Endothelial cell of umbilical vein (primary cell): ENCODE data around the gene MIER3. TPM values are rescaled to one million over a fixed set of nuclear protein-coding genes. Genes with fewer than 3 reads are reported as not detected.

Source experiments
- BruUV-seq: library from RNA; stranded (reverse); fragments of 400-500 nt; replicated peaks from 2 replicates; lab custom pipeline; 2021; lab: Mats Ljungman, UMichigan
- CTCF ChIA-PET: fragments of 300-600, 350-600 bp; sonication (Branson Sonifier 250); formaldehyde crosslinking; loops from one replicate; lab custom pipeline; 2021; ENCODE audit warnings: antibody characterized with exemption, inconsistent platforms; lab: Charles Lee
- POLR2A ChIA-PET: fragments of 300-600, 350-600 bp; sonication (Branson Sonifier 250); formaldehyde crosslinking; loops from one replicate; lab custom pipeline; 2021; ENCODE audit warnings: antibody characterized with exemption, inconsistent platforms; lab: Charles Lee
- DNase-seq: peaks from one replicate; pipeline ENCODE4 v3.0.0-alpha.2; 2011; ENCODE audit warnings: low read depth, low spot score
- FAIRE-seq: peaks from 2 replicates; lab custom pipeline; 2011; peaks lifted over from hg19 to GRCh38; lab: Jason Lieb, UNC
- H2AFZ ChIP-seq: 2 replicates; pipeline ENCODE4 v1.6.0; 2012; ENCODE audit warnings: low read depth, low read length, control low read depth, inconsistent platforms
- H3K27ac ChIP-seq: 2 replicates; pipeline ENCODE4 v1.5.1; 2011; ENCODE audit warnings: low read depth, mild to moderate bottlenecking, control low read depth, low read length, moderate library complexity; ENCODE audit not compliant: insufficient read depth
- H3K27me3 ChIP-seq, 2 experiments: 2 replicates each; pipeline versions ENCODE4 v1.6.0 to v1.6.1; 2011; ENCODE audit warnings: low read length in 2 of 2, mixed read lengths in 1 of 2; ENCODE audit not compliant: control insufficient read depth in 2 of 2, insufficient read depth in 2 of 2
- H3K36me3 ChIP-seq, 2 experiments: 2 replicates in 1 of 2; 3 replicates in 1 of 2; pipeline ENCODE4 v1.5.1; 2011; ENCODE audit warnings: low read length in 2 of 2, mild to moderate bottlenecking in 1 of 2, moderate library complexity in 1 of 2; ENCODE audit not compliant: control insufficient read depth in 2 of 2, insufficient read depth in 2 of 2; ENCODE audit errors: extremely low read depth in 1 of 2
- H3K4me1 ChIP-seq: 3 replicates; pipeline ENCODE4 v1.5.1; 2011; ENCODE audit warnings: mild to moderate bottlenecking, low read length; ENCODE audit not compliant: control insufficient read depth, insufficient read depth; ENCODE audit errors: extremely low read depth
- H3K4me2 ChIP-seq: 2 replicates; pipeline ENCODE4 v1.6.1; 2011; ENCODE audit warnings: low read length, control low read depth, mixed read lengths; ENCODE audit not compliant: insufficient read depth
- H3K4me3 ChIP-seq, 3 experiments: fragments of 200-600 bp in 1 of 3; sonication (generic), shearing (Covaris generic) in 1 of 3; replicated peaks in 1 of 3; 2 replicates each; pipeline ENCODE4 v1.5.1; 2011 to 2016; ENCODE audit warnings: control low read depth in 3 of 3, low read length in 3 of 3, mild to moderate bottlenecking in 2 of 3, inconsistent platforms in 1 of 3, low read depth in 1 of 3, moderate library complexity in 1 of 3; ENCODE audit not compliant: insufficient read depth in 1 of 3
- H3K79me2 ChIP-seq: 2 replicates; pipeline ENCODE4 v1.6.0; 2012; ENCODE audit warnings: low read length, inconsistent platforms; ENCODE audit not compliant: control insufficient read depth, insufficient read depth
- H3K9ac ChIP-seq: replicated peaks from 2 replicates; pipeline ENCODE3; 2011; ENCODE audit warnings: low read length, control low read depth; ENCODE audit not compliant: insufficient read depth; ENCODE audit errors: extremely low read depth
- H3K9me1 ChIP-seq: replicated peaks from 3 replicates; pipeline ENCODE4 v1.6.0; 2011; ENCODE audit warnings: mild to moderate bottlenecking, low read length; ENCODE audit not compliant: control insufficient read depth, insufficient read depth; ENCODE audit errors: extremely low read depth
- H3K9me3 ChIP-seq: replicated peaks from 2 replicates; pipeline ENCODE4 v1.5.1; 2012; ENCODE audit warnings: low read length, inconsistent platforms; ENCODE audit not compliant: control insufficient read depth, insufficient read depth
- H4K20me1 ChIP-seq: replicated peaks from 2 replicates; pipeline ENCODE3; 2011; ENCODE audit warnings: mild to moderate bottlenecking, low read length; ENCODE audit not compliant: control insufficient read depth, insufficient read depth; ENCODE audit errors: extremely low read depth
- EZH2 ChIP-seq: IDR thresholded peaks from 2 replicates; pipeline ENCODE4 v1.6.1; 2012; ENCODE audit warnings: borderline replicate concordance, low read depth, mild to moderate bottlenecking, moderate library complexity, low read length, inconsistent platforms; ENCODE audit not compliant: severe bottlenecking
- FOS ChIP-seq: IDR thresholded peaks from 2 replicates; pipeline ENCODE4 v1.6.1; 2011; ENCODE audit warnings: mild to moderate bottlenecking, low read length, moderate library complexity, borderline replicate concordance; ENCODE audit not compliant: insufficient read depth
- GATA2 ChIP-seq: IDR thresholded peaks from 2 replicates; pipeline ENCODE4 v1.7.0; 2011; ENCODE audit warnings: low read depth, mild to moderate bottlenecking, moderate library complexity, mixed read lengths, low read length; ENCODE audit not compliant: insufficient read length, insufficient read depth
- MYC ChIP-seq: IDR thresholded peaks from one replicate; pipeline ENCODE4 v1.6.1; 2011; ENCODE audit warnings: mild to moderate bottlenecking, low read depth, low read length
- POLR2A ChIP-seq: IDR thresholded peaks from 2 replicates; pipeline ENCODE4 v1.6.1; 2012; ENCODE audit warnings: low read depth, mild to moderate bottlenecking, control low read depth, low read length
- POLR2AphosphoS5 ChIP-seq: IDR thresholded peaks from 2 replicates; pipeline ENCODE4 v1.6.1; 2012; ENCODE audit warnings: low read depth, mild to moderate bottlenecking, control low read depth, low read length, moderate library complexity; ENCODE audit not compliant: insufficient read depth
- dilution Hi-C: fragments of 300-500 bp; cut with MboI; formaldehyde crosslinking; loops from one replicate; pipeline ENCODE4 v1.15.0; 2019; ENCODE audit warnings: low sequenced_read_pairs; ENCODE audit not compliant: extremely low pct_ligation_motif_present
- intact Hi-C: fragments of 100-400 bp; cut with micrococcal nuclease; formaldehyde crosslinking; loops from one replicate; pipeline ENCODE4 v1.10.0; 2022
- polyA plus RNA-seq, 4 experiments: library from polyadenylated mRNA; depleted of rRNA in 3 of 4; stranded (reverse) in 3 of 4; unstranded in 1 of 4; fragments of >200 nt; gene quantifications; 2 replicates each; pipeline versions ENCODE4 v1.2.1 to v1.2.3, GENCODE V29; 2011 to 2012; ENCODE audit warnings: missing spikeins in 1 of 4
- total RNA-seq: library from RNA; stranded (reverse); gene quantifications from 2 replicates; pipeline ENCODE4 v1.2.3, GENCODE V29; 2021
- TF ChIP-seq, protein P1 (sequence below), 2 donors: IDR thresholded peaks; 1 replicate in 1 of 2; 2 replicates in 1 of 2; pipeline ENCODE4 v1.5.1; 2011; ENCODE audit warnings: low read length in 2 of 2, mild to moderate bottlenecking in 2 of 2, moderate library complexity in 2 of 2, control low read depth in 1 of 2, inconsistent platforms in 1 of 2, low read depth in 1 of 2; ENCODE audit not compliant: insufficient read depth in 1 of 2; ENCODE audit errors: extremely low read depth in 1 of 2
- TF ChIP-seq, protein P2 (sequence below): IDR thresholded peaks from 2 replicates; pipeline ENCODE4 v1.6.1; 2011; ENCODE audit not compliant: insufficient read depth, insufficient read length

MIER3 gene
- total and polyA plus RNA-seq, 2 donors (not counting 3 experiments of a cell fraction or from before 2014, with no cell fraction given): 6.6 to 20.5 TPM

DNA sequence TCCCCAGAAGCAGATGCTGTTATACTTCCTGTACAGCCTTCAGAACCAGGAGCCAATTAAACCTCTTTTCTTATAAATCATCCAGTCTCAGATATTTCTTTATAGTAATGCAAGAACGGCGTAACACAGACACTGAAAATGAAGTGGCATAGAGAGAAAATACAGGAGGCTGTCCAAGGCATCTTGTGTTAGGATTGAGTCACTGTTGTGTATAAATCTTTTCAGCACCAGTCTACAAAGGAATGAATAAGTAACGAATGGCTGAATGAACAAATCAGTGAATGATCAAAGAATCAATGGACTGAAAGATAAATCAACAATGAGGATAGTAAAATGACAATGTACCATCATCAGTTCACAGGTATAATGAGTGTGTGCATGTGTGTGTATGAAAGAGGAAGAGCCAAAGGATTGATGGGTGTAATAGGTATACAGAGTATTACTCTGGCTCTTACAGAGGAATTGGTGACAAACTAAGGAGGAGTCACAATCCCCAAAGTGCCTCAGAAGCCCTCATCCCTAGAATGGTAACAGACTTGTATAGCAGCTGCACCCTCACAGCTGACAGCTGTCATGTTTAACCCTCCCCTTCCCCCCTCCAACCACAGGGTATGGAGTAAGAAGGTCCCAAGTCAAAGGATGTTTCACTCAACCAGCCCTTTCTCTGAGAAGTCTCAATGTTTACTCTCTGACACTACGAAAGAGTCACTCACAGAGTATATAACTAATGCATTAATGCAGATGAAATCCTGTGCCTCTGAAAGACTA, 29.8 kb upstream of the MIER3 start:
- no peaks in the 10 kb centered on the region for H3K79me2 ChIP-seq
- FAIRE-seq (no peak), DNase-seq (no peak)
- no peak overlapping the region for H3K4me3 ChIP-seq
- H3K36me3 ChIP-seq: no peaks in the 10 kb centered on the region
- no peaks in the 10 kb centered on the region for H3K9me1 ChIP-seq
- dilution Hi-C loops: no loop called here
- H3K27me3 ChIP-seq: peaks cover 7 to 10% of the 10 kb centered on the region in 2 experiments
- H3K4me2 ChIP-seq: no peak overlapping the region
- ChIA-PET POLR2A (no interaction called here), CTCF (no interaction called here)
- H3K9me3 ChIP-seq: no peaks in the 10 kb centered on the region
- no peak for TF ChIP-seq POLR2AphosphoS5
- TF ChIP-seq, protein P1, sequence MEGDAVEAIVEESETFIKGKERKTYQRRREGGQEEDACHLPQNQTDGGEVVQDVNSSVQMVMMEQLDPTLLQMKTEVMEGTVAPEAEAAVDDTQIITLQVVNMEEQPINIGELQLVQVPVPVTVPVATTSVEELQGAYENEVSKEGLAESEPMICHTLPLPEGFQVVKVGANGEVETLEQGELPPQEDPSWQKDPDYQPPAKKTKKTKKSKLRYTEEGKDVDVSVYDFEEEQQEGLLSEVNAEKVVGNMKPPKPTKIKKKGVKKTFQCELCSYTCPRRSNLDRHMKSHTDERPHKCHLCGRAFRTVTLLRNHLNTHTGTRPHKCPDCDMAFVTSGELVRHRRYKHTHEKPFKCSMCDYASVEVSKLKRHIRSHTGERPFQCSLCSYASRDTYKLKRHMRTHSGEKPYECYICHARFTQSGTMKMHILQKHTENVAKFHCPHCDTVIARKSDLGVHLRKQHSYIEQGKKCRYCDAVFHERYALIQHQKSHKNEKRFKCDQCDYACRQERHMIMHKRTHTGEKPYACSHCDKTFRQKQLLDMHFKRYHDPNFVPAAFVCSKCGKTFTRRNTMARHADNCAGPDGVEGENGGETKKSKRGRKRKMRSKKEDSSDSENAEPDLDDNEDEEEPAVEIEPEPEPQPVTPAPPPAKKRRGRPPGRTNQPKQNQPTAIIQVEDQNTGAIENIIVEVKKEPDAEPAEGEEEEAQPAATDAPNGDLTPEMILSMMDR (IDR thresholded peaks at IDR 0.05; ENCODE audit: extremely low read depth in 1 of 2, insufficient read depth in 1 of 2, low read depth in 1 of 2, low read length in 2 of 2): no peak
- TF ChIP-seq, protein P2, sequence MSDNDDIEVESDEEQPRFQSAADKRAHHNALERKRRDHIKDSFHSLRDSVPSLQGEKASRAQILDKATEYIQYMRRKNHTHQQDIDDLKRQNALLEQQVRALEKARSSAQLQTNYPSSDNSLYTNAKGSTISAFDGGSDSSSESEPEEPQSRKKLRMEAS: no peak
- no peak for TF ChIP-seq EZH2
- no peak for TF ChIP-seq POLR2A
- TF ChIP-seq FOS: no peak
- no peak for TF ChIP-seq MYC
- TF ChIP-seq GATA2: no peak
- H3K9ac ChIP-seq: no peak overlapping the region
- no peak overlapping the region for H2AFZ ChIP-seq
- no peak overlapping the region for H3K27ac ChIP-seq
- H3K4me1 ChIP-seq: no peaks in the 10 kb centered on the region
- no peaks in the 10 kb centered on the region for H4K20me1 ChIP-seq
- intact Hi-C loops: no loop called here
- BruUV-seq: no TSS peak
